ENCODE results near the gene MLN.

Gene MLN

GRCh38 chr6:33803571-33804053, at the start of gene MLN:
MLN (minus strand) TSS chr6:33804003; CDS start chr6:33801163, 2,840 bp downstream.
- no peak for DNase-seq

DNA sequence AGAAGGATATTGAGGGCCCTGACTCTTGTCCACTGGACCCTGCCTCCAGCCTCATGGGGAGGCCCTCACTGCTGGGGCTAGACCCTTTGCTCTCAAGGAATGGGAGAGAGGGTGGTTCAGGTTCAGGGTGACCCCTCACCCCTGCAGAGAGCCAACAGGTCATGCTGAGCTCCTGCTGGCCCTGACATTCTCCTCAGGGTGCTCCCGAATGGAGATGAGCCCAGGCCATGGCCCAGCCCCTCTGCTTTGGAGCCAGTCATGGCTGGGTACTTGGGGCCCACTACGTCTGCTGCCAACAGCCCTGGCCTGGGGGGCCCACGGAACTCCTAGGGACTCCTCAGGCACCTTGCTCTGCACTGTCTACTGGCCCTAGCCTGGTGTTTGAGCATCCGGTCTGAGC, 49.2 kb upstream of the MLN start:
- DNase-seq: no peak

- no peak for DNase-seq
These were observed 48.2 kb upstream of the MLN start for GRCh38 chr6:33851959-33852358.

DNA sequence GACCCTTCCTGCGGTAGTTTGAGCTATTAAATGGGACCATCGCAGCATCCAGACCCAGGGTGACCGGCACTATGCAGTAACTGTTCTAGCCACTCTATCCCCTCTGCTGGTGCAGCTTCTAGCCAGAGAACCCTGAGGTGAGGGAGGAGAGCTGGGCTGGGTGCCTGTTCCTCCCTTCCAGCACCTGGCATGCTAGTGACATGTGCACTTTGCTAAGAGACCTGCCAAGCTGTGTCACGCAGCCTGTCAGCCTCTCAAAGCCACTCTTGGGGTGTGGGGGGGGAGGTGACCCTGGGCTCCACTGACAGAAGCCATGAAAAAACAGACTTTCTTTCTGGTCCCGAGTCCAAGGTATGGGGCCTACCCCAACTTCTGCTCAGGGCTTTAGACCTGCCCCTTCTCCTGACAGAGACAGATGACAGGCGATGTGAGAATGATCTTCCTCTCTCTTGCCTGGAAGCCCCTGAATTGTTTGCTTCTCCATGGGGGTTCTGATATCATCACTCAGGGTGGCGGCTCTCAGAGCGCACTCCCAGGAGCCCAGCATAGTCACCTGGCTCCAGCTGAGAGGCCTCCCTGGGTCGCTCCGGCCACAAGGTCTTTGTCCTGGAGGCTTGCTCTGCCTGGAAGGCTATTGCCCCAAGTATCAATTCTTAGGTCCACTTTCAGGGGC, 47.2 kb upstream of the MLN start:
- no peak for DNase-seq

DNA sequence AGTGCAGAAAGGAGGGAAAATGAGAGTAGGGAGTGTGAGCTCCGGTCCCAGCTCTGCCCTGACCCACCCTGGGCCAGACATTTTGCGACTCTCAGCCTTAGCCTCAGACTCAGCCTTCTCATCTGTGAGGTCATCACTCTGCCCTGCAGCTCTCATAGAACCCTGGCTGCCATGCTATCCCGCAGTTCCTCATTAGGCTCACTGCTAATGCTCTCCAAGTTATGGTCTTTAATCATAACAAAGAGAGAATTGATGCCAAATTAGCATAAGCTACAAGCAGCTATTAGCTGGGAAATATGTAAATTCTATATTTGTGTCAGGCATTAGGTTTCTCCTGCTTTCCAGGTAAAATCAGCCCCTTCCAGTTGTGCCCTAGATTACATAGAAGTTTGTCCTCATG, 46.5 kb upstream of the MLN start:
- DNase-seq: no peak

GRCh38 chr6:33849500-33850075, 45.8 kb upstream of the MLN start:
- no peak for DNase-seq

- no peak for DNase-seq
These were observed 44.7 kb upstream of the MLN start for GRCh38 chr6:33848484-33848883.

- no peak for DNase-seq
These were observed 44.1 kb upstream of the MLN start for GRCh38 chr6:33847867-33848266.

- DNase-seq: no peak
These were observed 43.3 kb upstream of the MLN start for GRCh38 chr6:33847078-33847477.

GRCh38 chr6:33846226-33846625, 42.4 kb upstream of the MLN start:
- DNase-seq: no peak

DNA sequence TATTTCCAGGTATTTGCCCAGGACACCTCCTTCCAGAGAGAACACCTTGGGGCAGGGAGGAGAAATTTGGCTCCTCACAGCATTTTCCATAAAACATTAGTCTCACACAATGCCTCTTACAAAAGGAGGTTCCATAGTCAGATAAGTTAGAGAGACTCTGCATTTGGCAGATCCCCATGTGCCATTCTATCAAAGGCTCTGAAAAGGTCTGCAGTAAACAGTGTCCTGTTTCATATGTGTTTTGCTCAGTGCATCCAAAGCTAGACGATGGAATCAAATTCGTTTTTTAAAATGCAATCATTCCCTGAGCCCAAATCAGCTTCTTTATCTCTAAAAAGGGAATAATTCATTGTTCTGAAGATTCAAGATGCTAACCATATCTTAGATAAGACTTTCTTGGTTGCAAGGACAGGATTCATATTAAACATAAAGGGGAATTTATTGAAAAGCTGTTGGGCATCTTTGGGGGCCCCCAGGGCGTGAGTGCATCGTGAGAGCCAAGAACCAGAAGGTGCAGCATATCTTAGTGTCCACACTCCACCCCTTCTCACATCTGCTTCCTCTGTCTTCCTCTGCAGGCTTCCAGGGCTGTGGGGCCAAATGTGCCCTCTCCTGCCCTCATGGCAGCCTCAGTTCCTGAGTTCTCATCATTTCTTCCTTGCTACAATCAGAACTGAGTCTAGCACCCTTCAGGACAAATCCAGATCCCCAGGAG, 41.4 kb upstream of the MLN start:
- no peak for DNase-seq

DNA sequence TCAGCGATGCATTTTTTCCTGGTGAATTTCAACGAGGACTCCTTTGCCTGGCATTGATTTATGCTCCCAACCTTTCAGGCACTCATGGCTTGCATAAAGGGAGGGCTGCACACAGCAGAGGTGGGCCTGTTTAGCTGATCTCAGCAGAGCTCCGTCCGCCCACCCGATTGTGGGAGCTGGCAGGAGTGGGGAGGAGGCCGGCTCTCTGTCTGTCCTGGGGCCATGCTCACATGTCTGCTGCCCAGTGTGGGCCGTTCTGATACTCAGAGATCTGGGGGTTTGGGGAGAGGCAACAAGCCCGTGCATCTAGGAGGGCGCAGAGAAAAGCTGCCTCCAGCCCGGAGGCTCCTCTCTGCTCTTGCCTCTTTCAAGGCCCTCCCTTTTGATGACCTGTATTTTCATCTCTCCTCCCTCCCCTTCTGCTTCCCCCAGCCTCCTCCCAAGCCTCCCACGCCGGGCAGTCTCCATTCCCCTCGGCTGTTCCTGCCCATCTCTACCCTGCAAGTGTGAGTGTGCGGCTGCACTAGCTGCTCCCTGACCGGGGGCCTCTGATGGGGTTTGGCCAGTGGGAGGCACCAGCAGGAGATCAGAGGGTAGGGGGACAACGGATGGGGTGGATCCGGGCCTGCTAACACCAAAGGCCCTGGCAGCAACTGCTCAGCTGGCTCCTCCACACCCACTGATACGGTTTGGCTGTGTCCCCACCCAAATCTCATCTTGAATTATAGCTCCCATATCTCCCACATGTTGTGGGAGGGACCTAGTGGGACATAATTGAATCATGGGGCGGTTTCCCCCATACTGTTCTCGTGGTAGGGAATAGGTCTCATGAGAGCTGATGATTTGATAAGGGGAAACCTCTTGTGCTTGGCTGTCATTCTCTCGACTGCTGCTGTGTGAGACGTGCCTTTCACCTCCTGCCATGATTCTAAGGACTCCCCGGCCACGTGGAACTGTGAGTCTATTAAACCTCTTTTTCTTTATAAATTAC, 39.6 kb upstream of the MLN start:
- no peak for DNase-seq

DNA sequence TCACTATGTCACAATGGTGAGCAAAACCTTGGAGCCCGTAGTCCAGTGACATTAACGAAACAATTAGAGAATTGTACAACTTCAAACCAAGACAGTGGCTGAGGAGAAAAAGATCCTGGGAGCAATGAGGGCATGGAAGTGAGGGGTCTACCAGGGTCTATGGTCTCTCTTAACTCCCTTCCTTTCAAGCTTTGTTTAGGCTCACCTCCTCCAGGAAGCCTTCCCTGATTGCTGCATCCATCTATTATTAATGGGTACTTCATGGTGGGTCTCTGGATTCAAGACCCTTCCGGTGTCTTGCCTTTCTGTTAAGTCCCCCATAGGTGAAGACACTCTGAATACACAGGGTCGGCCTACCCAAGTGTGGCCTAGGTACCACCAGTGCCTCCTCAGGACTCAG, 38.1 kb upstream of the MLN start:
- DNase-seq: no peak

DNA sequence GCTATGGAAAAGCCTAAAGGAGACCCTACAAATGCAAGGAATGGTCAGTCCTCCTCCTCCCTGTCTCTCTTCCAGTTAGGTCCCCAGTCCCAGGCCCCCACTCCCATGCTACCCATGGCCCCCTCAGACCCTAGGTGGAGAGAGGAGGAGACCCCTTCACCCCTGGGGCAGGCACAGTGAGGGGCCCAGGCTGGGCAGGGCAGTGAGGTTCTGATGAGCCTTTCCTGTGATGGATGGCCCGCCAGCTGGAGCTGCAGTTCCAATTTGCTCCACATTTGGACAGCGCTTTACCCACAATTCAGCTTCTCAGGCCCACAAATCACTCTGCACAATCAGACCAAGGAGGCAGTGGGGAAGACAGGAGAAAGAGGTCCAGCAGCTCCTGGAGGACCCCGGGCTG, 37.3 kb upstream of the MLN start:
- no peak for DNase-seq

- DNase-seq: no peak
These were observed 36.5 kb upstream of the MLN start for GRCh38 chr6:33840048-33840926.

- no peak for DNase-seq
These were observed 35.7 kb upstream of the MLN start for GRCh38 chr6:33839399-33840047.

GRCh38 chr6:33838983-33839382, 35.2 kb upstream of the MLN start:
- no peak for DNase-seq

DNA sequence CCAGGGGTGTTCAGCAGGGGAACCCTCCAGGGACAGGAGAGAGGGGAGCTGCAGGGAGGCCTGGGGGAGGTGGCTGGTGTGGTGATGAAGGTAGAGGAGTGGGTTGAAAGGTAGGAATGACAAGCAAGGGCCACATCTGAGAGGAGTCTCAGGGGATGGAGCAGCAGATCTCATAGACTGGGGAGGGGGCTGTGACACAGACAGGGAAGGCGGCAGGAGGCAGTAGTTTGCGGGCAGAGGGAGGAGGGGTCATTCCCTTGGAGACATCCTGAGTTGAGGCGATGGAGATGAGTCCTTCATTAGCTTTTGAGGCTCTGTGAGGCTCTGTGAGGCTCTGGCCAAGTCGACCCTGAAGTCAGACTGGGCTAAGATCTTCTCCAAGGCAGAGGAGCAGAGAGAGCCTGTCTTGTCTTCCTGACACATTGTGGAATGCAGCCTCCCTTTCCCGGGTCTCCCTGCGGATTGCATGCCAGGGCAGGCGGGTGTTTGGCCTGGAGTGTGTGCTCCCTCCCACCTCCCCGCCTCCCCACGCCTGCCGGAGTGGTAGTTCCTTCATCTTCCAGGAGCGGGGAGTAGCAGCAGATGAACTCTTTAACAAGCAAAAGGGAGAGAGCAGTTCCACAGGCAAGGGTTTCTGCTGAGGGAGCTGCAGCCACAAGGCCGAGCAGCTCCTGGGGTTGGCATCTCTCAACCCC, 34.3 kb upstream of the MLN start:
- no peak for DNase-seq

- no peak for DNase-seq
These were observed 33.1 kb upstream of the MLN start for GRCh38 chr6:33836806-33837469.

Data from stimulated activated naive CD4-positive, alpha-beta T cell (primary cell).